Cerebellar cortex (tissue), 1 donor: ENCODE measurements around the gene RAB40B.
"Not testable (repeated sequence)": the region's sequence is repeated elsewhere in the genome, so short reads cannot be mapped to it uniquely, and the experiment has no call there.

Experiments
- DNase-seq: peaks from one replicate; pipeline ENCODE4 v3.0.0-alpha.2; 2015; ENCODE audit warnings: low spot score

RAB40B gene

DNA sequence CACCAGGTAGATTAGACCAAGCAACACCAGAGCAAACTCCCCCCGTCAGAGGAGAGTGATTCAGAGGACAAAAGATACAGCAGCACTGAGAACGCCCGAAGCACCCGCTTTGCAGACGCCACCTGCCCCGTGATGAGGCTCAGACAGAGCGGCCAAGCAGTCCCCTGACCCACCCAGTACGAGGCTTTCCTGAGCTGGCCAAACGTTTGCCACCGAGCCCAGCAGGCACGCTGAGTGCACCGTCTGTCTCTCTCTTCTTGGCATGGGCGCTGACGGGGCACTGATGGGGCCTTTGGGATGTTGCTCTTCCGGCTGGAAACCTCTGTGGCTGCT is 30.9 kb downstream of the RAB40B start:
- DNase-seq = peak; percentile 71

DNA sequence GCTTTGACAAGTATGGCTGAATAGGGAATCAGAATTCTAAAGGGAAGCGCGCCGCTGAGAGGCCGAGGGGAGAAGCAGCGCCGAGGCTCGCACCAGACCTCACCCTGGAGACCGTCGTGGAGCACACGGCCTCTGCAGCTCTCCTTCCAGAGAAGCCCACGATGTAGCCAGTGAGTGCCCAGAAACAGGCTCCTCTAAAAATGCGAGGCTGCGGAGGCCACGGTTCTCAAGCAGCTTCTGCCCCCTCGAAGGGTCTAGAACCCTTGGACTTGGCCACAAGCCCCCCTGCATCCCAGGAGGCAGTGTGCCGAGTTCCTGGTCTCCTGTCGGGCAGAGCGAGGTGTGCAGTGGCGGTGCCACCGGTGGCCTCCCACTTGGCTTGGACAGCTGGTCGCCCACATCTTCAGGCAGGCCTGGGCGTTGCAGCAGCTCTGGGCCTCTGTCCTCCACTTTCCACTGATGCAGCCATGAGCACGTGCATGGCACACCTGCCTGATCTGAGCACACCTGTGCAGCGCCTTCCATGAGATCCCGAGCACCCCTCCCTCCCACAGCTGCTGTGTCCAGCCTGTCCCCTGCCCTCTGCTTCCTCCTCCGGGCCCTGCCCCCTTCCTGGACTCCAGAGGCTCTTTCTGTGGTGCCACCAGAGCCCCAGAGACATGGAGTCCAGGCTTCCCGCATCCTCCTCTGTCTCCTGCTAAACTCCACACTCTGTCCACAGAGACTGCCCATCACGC is 31.4 kb downstream of the RAB40B start:
- DNase-seq = no peak

DNA sequence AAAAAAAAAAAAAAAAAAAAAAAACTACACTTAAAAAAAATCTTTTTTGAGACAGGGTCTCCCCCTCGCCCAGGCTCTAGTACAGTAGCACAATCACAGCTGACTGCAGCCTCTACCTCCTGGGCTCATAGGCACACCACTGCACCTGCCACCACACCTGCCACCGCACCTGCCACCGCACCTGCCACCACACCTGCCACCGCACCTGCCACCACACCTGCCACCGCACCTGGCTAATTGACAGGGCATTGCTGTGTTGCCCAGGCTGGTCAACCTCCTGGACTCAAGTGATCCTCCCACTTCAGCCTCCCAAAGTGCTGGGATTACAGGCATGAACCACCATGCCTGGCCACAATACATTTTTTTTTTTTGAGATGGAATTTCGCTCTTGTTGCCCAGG is 32.6 kb downstream of the RAB40B start:
- DNase-seq = no peak

DNA sequence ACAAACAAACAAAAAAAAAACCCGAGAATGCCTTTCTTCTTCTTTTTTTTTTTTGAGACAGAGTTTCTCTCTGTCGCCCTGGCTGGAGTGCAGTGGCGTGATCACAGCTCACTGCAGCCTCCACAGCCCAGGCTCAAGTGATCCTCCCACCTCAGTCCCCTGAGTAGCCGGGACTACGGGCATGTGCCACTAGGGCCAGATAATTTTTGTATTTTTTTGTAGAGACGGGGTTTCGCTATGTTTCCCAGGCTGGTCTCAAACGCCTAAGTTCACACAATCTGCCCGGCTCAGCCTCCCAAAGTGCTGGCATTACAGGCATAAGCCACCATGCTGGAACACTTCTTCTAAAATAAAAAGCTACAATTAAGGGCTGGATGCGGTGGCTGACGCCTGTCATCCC is 33.3 kb downstream of the RAB40B start:
- no peak for DNase-seq

DNA sequence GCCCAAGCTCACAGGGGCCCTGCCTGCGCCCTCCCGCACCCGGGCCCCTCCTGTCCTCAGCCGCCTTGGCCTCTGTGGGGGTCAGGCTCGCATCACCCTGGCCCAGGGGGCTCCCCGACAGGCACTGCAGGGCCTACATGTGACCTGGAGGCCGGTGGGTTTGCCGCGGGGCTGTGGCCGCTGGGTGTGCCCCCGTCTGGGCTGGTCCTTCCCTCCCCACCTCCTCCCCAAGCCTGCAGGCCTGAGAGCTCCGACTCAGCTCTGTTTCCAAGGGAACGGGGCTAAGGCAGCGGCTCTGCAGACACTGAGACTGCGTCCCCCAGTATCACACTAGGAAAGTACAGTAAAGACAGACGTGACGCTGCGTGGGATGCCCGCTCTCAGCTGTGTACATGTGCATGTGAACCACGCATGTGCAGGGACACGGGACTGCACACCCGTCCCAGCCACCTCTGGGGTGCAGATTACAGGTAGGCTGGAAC is 33.8 kb downstream of the RAB40B start:
- no peak for DNase-seq

DNA sequence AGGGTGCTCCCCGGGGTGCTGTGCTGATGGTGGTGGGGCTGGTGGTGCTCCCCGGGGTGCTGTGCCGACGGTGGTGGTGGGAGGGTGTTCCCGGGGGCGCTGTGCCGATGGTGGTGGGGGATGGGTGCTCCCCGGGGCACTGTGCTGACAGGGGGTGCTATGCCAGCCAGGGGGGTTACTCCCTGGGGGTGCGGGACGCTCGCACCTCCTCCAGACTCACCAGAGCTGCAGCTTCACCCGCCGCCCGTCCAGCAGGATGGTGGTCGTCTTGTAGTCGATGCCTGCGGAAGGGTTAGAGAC is 34.3 kb downstream of the RAB40B start:
- DNase-seq = no peak

DNA sequence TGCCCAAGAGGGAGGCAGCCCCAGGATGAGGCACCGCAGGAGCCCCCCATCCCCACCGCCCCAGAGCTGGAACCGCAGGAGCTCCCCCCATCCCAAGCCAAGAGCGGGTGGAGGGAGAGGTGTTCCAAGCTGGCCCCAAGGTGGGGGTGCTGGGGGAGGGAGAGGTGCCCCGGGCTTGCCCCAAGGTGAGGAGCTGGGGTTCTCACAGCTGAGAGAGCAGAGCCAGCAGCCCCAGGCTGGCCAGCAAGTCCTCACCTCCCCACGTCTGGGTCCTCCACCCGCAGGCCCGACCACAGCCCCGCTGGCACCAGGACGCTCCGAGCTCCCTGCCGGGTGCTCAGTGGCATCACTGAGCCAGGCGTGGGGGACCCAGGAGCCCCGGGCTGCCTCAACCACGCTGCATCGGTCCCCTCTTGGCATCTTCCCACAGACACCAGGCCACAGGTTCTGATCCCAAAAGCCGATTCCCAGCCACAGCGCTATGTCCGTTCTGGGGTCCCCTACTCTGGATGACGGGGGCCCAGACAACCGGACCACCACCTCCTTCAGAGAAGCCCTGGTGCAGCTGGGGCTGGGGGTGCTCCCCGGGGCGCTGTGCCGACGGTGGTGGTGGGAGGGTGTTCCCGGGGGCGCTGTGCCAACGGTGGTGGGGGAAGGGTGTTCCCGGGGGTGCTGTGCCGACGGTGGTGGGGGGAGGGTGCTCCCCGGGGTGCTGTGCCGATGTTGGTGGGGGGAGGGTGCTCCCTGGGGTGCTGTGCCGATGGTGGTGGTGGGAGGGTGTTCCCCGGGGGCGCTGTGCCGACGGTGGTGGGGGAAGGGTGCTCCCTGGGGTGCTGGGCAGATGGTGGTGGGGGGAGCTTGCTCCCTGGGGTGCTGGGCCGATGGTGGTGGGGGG is 34.9 kb downstream of the RAB40B start:
- DNase-seq = no peak

DNA sequence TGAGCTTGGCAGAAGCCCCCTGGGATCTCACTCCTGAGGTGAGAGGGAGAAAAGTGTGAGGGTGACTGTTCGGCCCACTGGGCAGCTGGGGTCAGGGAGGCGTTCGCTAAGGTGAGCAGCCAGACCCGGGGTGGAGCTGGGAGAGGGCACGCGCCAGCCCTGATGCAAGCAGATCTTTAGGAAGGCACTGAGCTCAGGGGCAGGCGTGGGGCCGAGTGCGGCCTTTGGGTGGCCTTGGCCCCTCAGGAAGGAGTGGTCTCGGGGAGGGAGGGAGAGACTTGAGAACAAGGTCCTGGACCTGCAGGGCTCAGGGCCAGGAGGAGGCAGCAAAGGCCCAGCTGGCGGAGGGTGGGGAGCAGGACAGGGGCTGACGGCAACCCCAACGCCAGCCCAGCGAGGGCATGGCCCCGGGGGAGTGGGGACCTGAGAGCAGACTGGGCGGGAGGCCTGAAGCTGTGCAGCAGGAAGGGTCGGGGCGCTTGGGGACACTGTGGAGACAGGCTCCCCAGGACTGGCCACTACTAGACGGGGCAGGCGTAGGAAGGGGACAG is 35.7 kb downstream of the RAB40B start:
- DNase-seq = no peak

DNA sequence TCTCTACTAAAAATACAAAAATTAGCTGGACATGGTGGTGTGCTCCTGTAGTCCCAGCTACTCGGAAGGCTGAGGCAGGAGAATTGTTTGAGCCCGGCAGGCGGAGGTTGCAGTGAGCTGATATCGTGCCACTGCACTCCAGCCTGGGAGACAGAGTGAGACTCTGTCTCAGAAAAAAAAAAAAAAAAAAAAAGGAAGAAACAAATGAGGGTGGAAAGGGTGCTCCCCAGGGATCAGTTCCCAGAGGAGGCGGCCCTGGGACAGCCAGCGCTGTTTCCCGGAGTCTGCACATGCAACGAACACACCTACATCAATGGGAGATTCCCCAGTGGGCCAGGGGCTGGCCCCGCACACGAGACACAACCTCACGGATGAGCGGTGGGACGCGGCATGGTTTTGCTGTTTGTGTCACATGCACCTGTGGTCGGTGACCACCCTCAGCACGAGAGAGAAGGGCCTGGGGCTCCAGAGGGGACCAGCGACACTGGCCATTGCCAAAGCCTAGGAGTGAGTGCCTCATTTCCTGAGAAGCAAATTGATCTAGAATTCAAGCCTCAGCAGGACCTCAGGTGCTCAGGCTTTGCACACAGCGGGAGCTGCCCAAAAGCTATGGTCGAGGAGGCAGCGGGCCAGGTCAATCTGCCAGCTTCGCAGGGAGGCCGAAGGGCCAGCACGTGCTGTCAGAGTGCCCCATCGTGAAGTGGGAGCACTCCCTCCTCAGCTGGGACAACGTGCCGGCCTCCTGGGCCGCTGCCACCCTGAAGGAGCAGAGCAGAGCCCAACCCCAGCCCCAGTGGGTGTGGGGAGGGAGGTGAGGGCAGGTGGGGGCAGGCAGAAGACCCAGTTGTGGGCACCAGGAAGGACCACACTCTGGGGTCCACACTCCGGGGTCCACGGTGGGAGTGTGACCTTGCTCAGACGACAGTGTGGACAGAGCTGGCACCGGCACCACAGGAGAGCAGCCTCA is 36.5 kb downstream of the RAB40B start:
- DNase-seq = peak; percentile 18

DNA sequence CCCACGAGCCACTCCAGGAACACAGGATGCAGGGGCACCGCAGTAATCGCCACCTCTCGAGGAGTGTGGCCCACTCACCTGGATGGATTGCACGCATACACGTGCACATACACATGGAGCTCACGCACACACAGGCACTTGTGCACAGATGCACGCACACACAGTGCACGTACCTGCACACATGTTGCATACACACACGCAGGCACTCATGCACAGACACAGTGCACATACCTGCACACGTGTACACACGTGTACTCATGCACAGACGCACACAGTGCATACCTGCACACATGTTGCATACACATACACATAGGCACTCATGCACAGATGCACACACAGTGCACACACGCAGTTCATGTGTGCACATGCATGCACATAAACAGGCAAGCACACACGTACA is 38.6 kb downstream of the RAB40B start:
- DNase-seq = no peak

DNA sequence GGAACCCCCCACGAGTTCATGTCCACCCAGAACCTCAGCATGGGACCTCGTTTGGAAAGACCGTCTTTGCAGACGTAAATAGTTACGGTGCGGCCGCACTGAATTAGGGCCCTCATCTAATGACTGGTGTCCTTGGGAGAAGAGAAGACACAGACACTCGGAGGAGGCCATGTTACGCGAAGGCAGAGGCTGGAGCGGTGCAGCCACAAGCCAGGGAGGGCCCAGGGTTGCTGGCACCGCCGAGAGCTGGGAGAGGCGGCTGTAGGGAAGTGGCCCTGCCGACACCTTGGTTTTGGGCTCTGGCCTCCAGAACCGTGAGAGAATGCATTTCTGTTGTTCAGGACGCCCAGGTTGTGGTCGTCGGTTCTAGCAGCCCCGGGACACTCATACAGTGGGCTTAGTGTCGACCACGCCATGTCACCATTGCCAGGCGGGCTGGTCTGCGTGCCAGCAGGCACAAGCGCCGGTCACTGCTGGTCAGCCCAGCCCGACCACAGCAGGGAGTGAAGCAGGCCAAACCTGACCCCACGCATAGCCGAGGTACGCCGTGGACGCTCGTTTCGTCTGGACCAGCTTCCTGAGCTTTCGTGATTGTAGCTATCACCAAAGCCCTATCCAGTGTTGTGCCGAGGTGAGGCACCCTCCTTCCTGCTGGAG is 39.6 kb downstream of the RAB40B start:
- DNase-seq = no peak

DNA sequence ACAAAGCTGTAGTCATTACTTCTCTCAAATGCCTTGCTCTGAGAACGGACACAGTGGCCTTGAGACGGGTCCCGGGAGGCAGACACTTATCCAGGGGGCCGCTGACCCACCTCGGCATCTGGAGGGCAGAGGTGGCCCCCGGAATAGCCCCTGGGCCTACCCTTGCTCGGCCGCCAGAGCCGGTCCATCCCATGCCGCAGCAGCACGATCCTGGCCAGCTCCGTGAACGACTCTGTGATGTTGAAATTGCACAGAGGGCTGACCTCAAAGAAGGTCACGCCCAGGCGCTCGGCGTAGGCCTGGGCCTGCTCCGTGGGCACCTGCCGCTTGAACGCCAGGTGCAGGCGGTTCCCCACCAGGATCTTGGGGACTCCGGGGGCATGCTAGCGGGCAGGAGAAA is 40.2 kb downstream of the RAB40B start:
- DNase-seq = no peak

DNA sequence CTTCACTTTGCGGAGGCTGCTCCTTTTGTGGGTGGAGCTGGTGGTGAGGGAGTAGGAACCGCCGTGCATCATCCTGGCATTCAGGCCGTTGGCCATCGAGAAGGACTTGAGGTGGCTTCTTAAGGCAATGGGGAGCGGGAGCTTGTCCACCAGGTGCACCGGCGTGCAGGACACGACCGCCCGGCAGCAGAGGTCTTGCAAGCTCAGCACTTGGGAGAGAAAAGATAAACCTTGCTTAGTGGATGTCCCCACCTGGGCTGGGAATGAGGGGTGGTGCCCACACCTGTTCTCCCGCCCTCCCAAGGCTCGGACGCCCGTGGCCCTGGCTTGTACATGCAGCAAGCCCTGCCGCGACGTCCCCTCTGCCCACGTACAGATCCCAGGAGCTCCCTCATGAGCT is 40.6 kb downstream of the RAB40B start:
- DNase-seq = no peak

DNA sequence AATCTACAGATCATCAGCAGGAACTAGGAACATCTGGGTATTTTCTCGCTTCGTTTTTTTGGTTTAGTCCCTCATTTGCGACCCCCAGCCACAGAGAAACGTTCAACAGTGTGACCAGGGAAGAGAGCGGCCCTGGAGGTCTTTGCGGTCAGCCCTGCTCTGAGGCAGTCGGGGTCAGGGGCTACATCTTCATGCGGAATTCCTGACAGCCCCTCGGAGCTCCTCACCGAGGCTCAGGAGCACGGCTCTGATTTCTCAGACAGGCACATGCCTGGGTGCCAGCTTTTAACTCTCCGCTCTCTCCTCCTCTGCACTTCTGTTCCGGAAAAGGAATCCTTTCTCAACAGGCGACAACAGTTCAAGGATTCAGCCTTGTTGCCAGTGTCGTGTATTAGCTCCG is 42.2 kb downstream of the RAB40B start:
- DNase-seq = no peak

DNA sequence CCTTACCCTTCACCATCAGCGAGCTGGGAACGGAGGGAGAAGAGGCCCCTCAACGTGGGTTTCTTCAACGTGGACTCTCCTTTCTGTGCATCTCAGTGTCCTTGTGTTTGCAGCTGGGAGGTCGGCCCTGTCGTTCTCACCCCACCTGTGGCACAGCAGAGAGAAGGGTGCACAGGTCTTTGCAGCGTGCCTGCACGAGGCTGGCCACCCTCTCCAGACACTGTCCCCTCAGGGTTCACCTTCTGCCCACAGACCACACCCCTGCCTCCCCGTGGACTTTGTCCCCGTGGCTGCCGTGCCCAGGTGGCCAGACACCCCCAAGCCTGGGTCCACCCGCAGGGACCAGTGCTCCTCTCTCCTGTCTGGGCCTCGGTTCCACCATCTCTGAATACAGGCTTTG is 43.0 kb downstream of the RAB40B start:
- DNase-seq = no peak

DNA sequence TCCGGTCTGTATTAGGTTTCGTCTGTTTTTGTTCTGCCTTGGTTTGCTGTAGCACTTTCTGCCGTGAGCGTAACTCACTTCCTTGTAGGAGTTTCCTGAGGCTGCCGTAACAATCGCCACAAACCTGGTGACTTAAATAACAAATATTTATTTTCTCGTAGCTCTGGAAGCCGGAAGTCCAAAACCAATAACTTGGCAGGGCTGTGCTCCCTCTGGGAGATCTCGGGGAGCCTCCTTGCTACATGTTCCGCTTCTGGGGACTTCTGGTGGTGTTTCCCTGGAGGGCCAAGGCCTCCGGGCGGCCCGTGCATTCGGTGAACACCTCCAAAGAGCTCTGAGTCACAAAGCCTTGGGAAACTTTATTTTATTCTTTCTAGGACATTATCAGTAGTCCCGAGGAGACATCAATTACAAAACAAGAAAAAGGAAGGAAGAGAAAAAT is 43.4 kb downstream of the RAB40B start:
- no peak for DNase-seq

DNA sequence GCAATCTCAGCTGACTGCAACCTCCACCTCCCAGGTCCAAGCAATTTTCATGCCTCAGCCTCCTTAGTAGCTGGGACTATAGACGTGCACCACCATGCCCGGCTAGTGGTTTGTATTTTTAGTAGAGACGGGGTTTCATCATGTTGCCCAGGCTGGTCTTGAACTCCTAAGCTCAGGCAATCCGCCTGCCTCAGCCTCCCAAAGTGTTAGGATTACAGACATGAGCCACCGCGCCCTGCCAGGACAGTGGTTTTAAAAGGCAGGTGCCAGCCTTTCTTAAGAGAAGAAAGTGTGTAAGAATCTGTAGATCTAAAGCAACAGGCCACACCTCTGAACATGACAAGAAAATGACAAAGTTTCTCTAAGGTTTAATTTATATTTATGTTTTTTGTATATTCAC is 43.9 kb downstream of the RAB40B start:
- DNase-seq = not testable (repeated sequence)

DNA sequence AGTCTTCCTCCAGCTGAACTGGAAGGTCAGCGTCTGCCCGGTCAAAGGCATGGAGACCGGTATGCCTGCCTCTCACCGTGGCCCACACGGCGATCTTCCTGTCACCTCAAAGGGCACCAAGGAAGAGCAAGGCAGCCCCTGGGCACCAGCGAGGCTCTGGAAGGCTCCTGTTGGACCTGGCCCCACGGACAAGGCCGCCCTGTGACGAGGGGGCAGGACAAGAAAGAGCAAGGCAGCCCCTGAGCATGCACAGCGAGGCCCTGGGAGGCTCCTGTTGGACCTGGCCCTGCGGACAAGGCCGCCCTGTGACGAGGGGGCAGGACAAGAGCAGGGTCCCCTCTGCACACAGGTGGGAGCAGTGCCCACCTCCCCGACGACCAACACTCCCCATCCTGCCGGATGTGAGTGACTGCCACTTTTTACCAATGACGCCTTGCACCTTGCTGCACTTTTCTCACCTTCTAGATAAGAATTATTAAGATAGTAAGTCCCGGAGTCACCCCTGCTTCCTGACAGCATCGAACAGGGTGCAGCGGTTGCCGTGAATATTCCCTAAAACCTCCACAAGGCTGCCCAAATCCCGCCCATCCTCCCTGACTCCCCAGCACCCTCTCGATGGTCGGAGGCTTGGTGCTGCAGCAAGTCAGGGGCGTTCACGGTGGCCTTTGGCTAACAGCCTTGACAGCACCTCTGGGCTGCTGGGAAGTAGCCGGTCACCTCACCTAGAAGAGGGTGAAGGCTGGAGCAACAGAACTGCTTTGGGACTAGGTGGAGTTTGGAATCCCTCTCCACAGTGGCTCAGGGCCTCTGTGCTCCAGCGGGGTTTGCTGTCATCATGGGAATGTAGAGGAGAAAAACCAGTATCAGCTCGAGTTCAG is 44.6 kb downstream of the RAB40B start:
- DNase-seq = no peak

DNA sequence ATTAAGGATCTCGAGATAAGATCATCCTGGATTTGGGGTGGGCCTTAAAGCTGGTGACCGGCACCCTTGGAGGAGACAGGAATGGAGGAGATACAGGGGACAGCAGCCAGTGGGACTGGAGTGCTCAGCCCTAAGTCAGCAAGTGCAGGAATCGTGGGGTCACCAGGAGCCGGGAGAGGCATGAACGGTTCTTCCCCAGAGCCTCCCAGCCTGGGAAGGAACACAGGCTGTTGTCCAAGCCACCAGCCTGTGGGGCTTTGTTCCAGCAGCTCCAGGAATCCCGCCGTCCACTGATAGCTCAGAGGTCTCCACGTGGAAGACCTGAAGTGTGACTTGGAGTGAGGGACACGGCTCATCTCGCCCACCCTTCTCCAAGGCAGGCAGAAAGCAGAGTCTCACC is 47.8 kb downstream of the RAB40B start:
- no peak for DNase-seq

DNA sequence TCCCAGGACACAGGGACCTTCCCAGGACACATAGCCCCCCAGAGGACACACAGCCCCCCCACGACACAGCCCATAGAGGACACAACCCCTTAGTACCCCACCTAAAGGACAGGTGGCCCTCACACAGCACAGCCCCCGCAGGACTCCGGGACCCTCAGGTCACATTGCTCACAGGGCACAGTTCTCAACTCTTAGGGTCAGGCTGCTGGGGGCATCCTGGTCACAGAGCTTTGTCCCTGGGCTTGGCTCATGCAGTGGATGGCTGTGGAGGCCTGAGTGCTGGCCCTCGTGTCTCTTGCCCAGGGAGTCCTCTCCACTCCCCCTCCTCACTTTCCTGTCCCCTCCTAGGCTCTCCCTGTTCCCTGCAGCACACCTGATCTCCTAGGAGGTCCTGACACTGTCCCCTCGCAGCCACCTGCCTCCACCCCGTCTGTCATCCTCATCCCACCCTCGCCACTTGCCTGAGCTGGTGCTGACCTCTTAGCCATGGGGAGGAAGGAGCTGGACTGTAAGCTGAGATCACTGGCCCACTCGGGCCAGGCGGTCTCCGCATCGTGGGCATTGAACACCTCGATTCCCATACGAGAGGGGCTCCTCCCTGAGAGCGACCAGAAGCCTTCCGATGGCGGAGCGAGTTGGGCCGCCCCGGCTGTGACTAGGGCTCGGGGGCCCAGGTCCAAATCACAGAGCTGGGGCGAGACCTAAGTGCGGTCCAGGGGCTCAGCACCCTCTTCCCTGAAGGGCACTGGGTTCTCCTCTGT is 48.8 kb downstream of the RAB40B start:
- DNase-seq = no peak
